OCI-LY3 (cell line): ENCODE data around the gene KRTAP5-4.

Experiments
- H2AFZ ChIP-seq: fragments of 200-600, 300-600 bp; shearing (Covaris generic); 2 replicates; pipeline ENCODE4 v1.6.0; 2014; ENCODE audit warnings: antibody characterized with exemption, low read depth, low read length
- H3K27ac ChIP-seq: fragments of 200-600, 300-600 bp; sonication (generic); 2 replicates; pipeline ENCODE4 v1.5.1; 2014; ENCODE audit warnings: mild to moderate bottlenecking, low read length, moderate library complexity, mixed read lengths
- H3K27me3 ChIP-seq: fragments of 200-600, 300-600 bp; sonication (generic); 2 replicates; pipeline ENCODE4 v1.6.1; 2014; ENCODE audit warnings: low read depth, low read length, mixed read lengths
- H3K36me3 ChIP-seq: fragments of 200-600, 300-600 bp; sonication (generic); replicated peaks from 2 replicates; pipeline ENCODE3; 2014; ENCODE audit warnings: low read depth, low read length, mixed read lengths
- H3K4me1 ChIP-seq: fragments of 300-600, 200-600 bp; sonication (generic); 2 replicates; pipeline ENCODE4 v1.6.1; 2014; ENCODE audit warnings: low read length, mixed read lengths
- H3K4me2 ChIP-seq: fragments of 200-600, 300-600 bp; sonication (generic); 2 replicates; pipeline ENCODE4 v1.6.1; 2014; ENCODE audit warnings: low read length, mixed read lengths
- H3K4me3 ChIP-seq: fragments of 300-600, 200-600 bp; sonication (generic); 2 replicates; pipeline ENCODE4 v1.5.1; 2014; ENCODE audit warnings: antibody characterized with exemption, mild to moderate bottlenecking, low read length, moderate library complexity
- H3K79me2 ChIP-seq: fragments of 300-600, 200-600 bp; shearing (Covaris generic); 2 replicates; pipeline ENCODE4 v1.6.1; 2014; ENCODE audit warnings: mild to moderate bottlenecking, low read length, mixed read lengths
- H3K9ac ChIP-seq: fragments of 300-600, 200-600 bp; shearing (Covaris generic); 2 replicates; pipeline ENCODE4 v1.6.0; 2014; ENCODE audit warnings: mild to moderate bottlenecking, low read length, moderate library complexity
- H3K9me3 ChIP-seq: fragments of 200-600, 300-600 bp; shearing (Covaris generic); 2 replicates; pipeline ENCODE4 v1.6.1; 2014; ENCODE audit warnings: low read length, mixed read lengths; ENCODE audit not compliant: insufficient read depth
- H4K20me1 ChIP-seq: fragments of 200-600, 300-600 bp; sonication (generic); 2 replicates; pipeline ENCODE4 v1.6.1; 2016; ENCODE audit warnings: low read length, mixed read lengths; ENCODE audit not compliant: insufficient read depth
- CTCF ChIP-seq: fragments of 200-600, 300-600 bp; sonication (generic); IDR thresholded peaks from 2 replicates; pipeline ENCODE4 v1.5.1; 2014; ENCODE audit warnings: antibody characterized with exemption, low read length, low read depth
- EZH2phosphoT487 ChIP-seq: fragments of 200-600 bp; shearing (Covaris generic); IDR thresholded peaks from 2 replicates; pipeline ENCODE4 v1.6.1; 2018; ENCODE audit warnings: antibody characterized with exemption, mixed run types, low read depth

The KRTAP5-4 gene

GRCh38 chr11:1630271-1630670 is 8.3 kb upstream of the KRTAP5-4 start:
- no peaks in the 10 kb centered on the region for H3K36me3 ChIP-seq
- no peak overlapping the region for H2AFZ ChIP-seq
- no peak overlapping the region for H3K4me2 ChIP-seq
- TF ChIP-seq EZH2phosphoT487, result no peak
- TF ChIP-seq CTCF, result no peak
- no peak overlapping the region for H3K27ac ChIP-seq
- peaks cover 61% of the 10 kb centered on the region for H3K27me3 ChIP-seq
- no peaks in the 10 kb centered on the region for H3K9me3 ChIP-seq
- H3K4me3 ChIP-seq, result no peak overlapping the region
- no peaks in the 10 kb centered on the region for H3K4me1 ChIP-seq
- no peak overlapping the region for H3K9ac ChIP-seq
- no peaks in the 10 kb centered on the region for H3K79me2 ChIP-seq
- H4K20me1 ChIP-seq, result no peaks in the 10 kb centered on the region

- Histone ChIP-seq H3K27ac (no peak within 1 kb of the TSS), H3K36me3 (no peaks in the 10 kb centered on the region), H3K9ac (no peak within 1 kb of the TSS), H2AFZ (no peak within 1 kb of the TSS), H3K27me3 (peaks cover 67% of the 10 kb centered on the region), H3K4me1 (no peaks in the 10 kb centered on the region), H3K4me2 (peak within 1 kb of the TSS; percentile 27; the same call in 1 of the 2 replicates), H3K79me2 (no peaks in the 10 kb centered on the region), H3K9me3 (no peaks in the 10 kb centered on the region), H3K4me3 (no peak within 1 kb of the TSS), H4K20me1 (no peaks in the 10 kb centered on the region)
- TF ChIP-seq EZH2phosphoT487 (no peak), CTCF (no peak)
Observed at GRCh38 chr11:1629326-1630185, 7.6 kb upstream of the KRTAP5-4 start, which contains the start of gene KRTAP5-5. TSS of gene KRTAP5-5 (plus strand) at chr11:1629775. CDS start at chr11:1629841, 66 bp downstream.

GRCh38 chr11:1628506-1629325 is 6.8 kb upstream of the KRTAP5-4 start:
- no peaks in the 10 kb centered on the region for H3K9me3 ChIP-seq
- no peak overlapping the region for H2AFZ ChIP-seq
- peaks cover 70% of the 10 kb centered on the region for H3K27me3 ChIP-seq
- peak overlapping the region; percentile 27; the same call in 1 of the 2 replicates for H3K4me2 ChIP-seq
- H3K4me1 ChIP-seq, result no peaks in the 10 kb centered on the region
- H3K79me2 ChIP-seq, result no peaks in the 10 kb centered on the region
- TF ChIP-seq CTCF (peak; percentile 88), EZH2phosphoT487 (no peak)
- no peak overlapping the region for H3K9ac ChIP-seq
- no peaks in the 10 kb centered on the region for H4K20me1 ChIP-seq
- no peak overlapping the region for H3K4me3 ChIP-seq
- H3K36me3 ChIP-seq, result no peaks in the 10 kb centered on the region
- no peak overlapping the region for H3K27ac ChIP-seq

- Histone ChIP-seq H3K4me1 (no peaks in the 10 kb centered on the region), H3K36me3 (no peaks in the 10 kb centered on the region), H3K27me3 (peaks cover 48% of the 10 kb centered on the region), H3K4me3 (no peak overlapping the region), H3K9ac (no peak overlapping the region), H3K4me2 (no peak overlapping the region), H4K20me1 (no peaks in the 10 kb centered on the region), H3K79me2 (no peaks in the 10 kb centered on the region), H3K27ac (no peak overlapping the region), H2AFZ (no peak overlapping the region), H3K9me3 (no peaks in the 10 kb centered on the region)
- TF ChIP-seq CTCF (no peak), EZH2phosphoT487 (no peak)
Observed at GRCh38 chr11:1625541-1625940, 3.6 kb upstream of the KRTAP5-4 start.
